IMR-90 (cell line): ENCODE data around the gene RNF141. TPM values are rescaled to one million over a fixed set of nuclear protein-coding genes. Genes with fewer than 3 reads are reported as not detected.

Experiments used
- ATAC-seq: fragments of 200-7000 bp; cut with Tn5 transposase; 2 replicates; pipeline ENCODE4 v1.9.1; 2020; ENCODE audit warnings: low read depth, mild to moderate bottlenecking, moderate library complexity
- BruUV-seq: library from RNA; stranded (reverse); fragments of 400-500 nt; replicated peaks from 2 replicates; lab custom pipeline; 2021; lab: Mats Ljungman, UMichigan
- CTCF ChIA-PET: fragments of 300-600 bp; formaldehyde crosslinking; extraction: SDS; loops from one replicate; lab custom pipeline; 2021; ENCODE audit warnings: antibody characterized with exemption; lab: Yijun Ruan, JAX
- POLR2A ChIA-PET: fragments of 300-600 bp; sonication (Branson Sonifier 250); formaldehyde crosslinking; loops from one replicate; lab custom pipeline; 2022; ENCODE audit warnings: antibody characterized with exemption; ENCODE audit not compliant: unreplicated experiment; lab: Charles Lee
- DNase-seq: peaks from one replicate; pipeline ENCODE4 v3.0.0; 2013
- H2AFZ ChIP-seq: replicated peaks from 2 replicates; pipeline ENCODE3; 2013; ENCODE audit warnings: low read length, mild to moderate bottlenecking; ENCODE audit not compliant: poor library complexity
- H2AK5ac ChIP-seq: 2 replicates; pipeline ENCODE4 v1.6.1; 2013; ENCODE audit warnings: low read depth, low read length, inconsistent platforms
- H2AK9ac ChIP-seq: replicated peaks from 2 replicates; pipeline ENCODE3; 2013; ENCODE audit warnings: mild to moderate bottlenecking, low read depth, low read length, moderate library complexity; ENCODE audit not compliant: poor library complexity
- H2BK120ac ChIP-seq: 2 replicates; pipeline ENCODE4 v1.6.1; 2013; ENCODE audit warnings: low read depth, low read length, inconsistent platforms
- H2BK15ac ChIP-seq: 3 replicates; pipeline ENCODE4 v1.6.1; 2013; ENCODE audit warnings: low read depth, low read length, inconsistent platforms
- H2BK20ac ChIP-seq: 2 replicates; pipeline ENCODE4 v1.6.1; 2013; ENCODE audit warnings: low read depth, mild to moderate bottlenecking, inconsistent platforms, low read length, moderate library complexity
- H2BK5ac ChIP-seq: 2 replicates; pipeline ENCODE4 v1.6.1; 2013; ENCODE audit warnings: mild to moderate bottlenecking, low read depth, low read length, inconsistent platforms; ENCODE audit not compliant: poor library complexity, severe bottlenecking
- H3K14ac ChIP-seq: replicated peaks from 2 replicates; pipeline ENCODE4 v1.6.1; 2013; ENCODE audit warnings: low read depth, low read length, inconsistent platforms
- H3K18ac ChIP-seq: 2 replicates; pipeline ENCODE4 v1.6.1; 2013; ENCODE audit warnings: low read depth, low read length, control low read depth
- H3K23ac ChIP-seq: 2 replicates; pipeline ENCODE4 v1.6.1; 2013; ENCODE audit warnings: low read depth, low read length, inconsistent platforms
- H3K27ac ChIP-seq: 2 replicates; pipeline ENCODE4 v1.5.1; 2013; ENCODE audit warnings: mild to moderate bottlenecking, control low read depth, low read length; ENCODE audit not compliant: insufficient read depth
- H3K27me3 ChIP-seq: 2 replicates; pipeline ENCODE4 v1.6.1; 2013; ENCODE audit warnings: low read length; ENCODE audit not compliant: control insufficient read depth, insufficient read depth
- H3K36me3 ChIP-seq: 2 replicates; pipeline ENCODE4 v1.6.1; 2013; ENCODE audit warnings: low read length, mixed read lengths; ENCODE audit not compliant: control insufficient read depth, insufficient read depth
- H3K4ac ChIP-seq: 2 replicates; pipeline ENCODE4 v1.6.1; 2013; ENCODE audit warnings: low read depth, low read length, inconsistent platforms
- H3K4me1 ChIP-seq: 2 replicates; pipeline ENCODE4 v1.6.1; 2013; ENCODE audit warnings: low read length, mixed read lengths; ENCODE audit not compliant: control insufficient read depth, insufficient read depth
- H3K4me2 ChIP-seq: 2 replicates; pipeline ENCODE4 v1.6.1; 2013; ENCODE audit warnings: low read depth, mild to moderate bottlenecking, control low read depth, low read length, moderate library complexity
- H3K4me3 ChIP-seq: 2 replicates; pipeline ENCODE4 v1.5.1; 2013; ENCODE audit warnings: low read depth, mild to moderate bottlenecking, control low read depth, low read length, moderate library complexity; ENCODE audit not compliant: insufficient read depth
- H3K56ac ChIP-seq: 2 replicates; pipeline ENCODE4 v1.6.1; 2013; ENCODE audit warnings: low read length, inconsistent platforms; ENCODE audit not compliant: insufficient read depth; ENCODE audit errors: extremely low read depth
- H3K79me1 ChIP-seq, 2 experiments: 2 replicates each; pipeline ENCODE4 v1.6.1; 2013; ENCODE audit warnings: low read length in 2 of 2, inconsistent platforms in 1 of 2, low read depth in 1 of 2
- H3K9ac ChIP-seq: 2 replicates; pipeline ENCODE4 v1.6.1; 2013; ENCODE audit warnings: low read depth, low read length, control low read depth
- H3K9me1 ChIP-seq: 2 replicates; pipeline ENCODE4 v1.6.1; 2013; ENCODE audit warnings: low read length, inconsistent platforms; ENCODE audit not compliant: insufficient read depth
- H3K9me3 ChIP-seq: 2 replicates; pipeline ENCODE4 v1.6.1; 2013; ENCODE audit warnings: low read length; ENCODE audit not compliant: control insufficient read depth, insufficient read depth
- H4K20me1 ChIP-seq: 2 replicates; pipeline ENCODE4 v1.6.1; 2013; ENCODE audit warnings: low read length, inconsistent platforms; ENCODE audit not compliant: insufficient read depth
- H4K5ac ChIP-seq: 2 replicates; pipeline ENCODE4 v1.6.1; 2013; ENCODE audit warnings: mild to moderate bottlenecking, low read depth, low read length, control low read depth
- H4K8ac ChIP-seq, 2 experiments: 2 replicates each; pipeline ENCODE4 v1.6.1; 2013; ENCODE audit warnings: low read depth in 2 of 2, low read length in 2 of 2, control low read depth in 1 of 2, inconsistent platforms in 1 of 2
- H4K91ac ChIP-seq: 2 replicates; pipeline ENCODE4 v1.6.1; 2013; ENCODE audit warnings: low read depth, low read length, inconsistent platforms; ENCODE audit not compliant: insufficient read depth
- BHLHE40 ChIP-seq: fragments of 150-350 bp; IDR thresholded peaks from 2 replicates; pipeline ENCODE4 v1.6.1; 2016; ENCODE audit warnings: mild to moderate bottlenecking, low read depth, low read length
- CEBPB ChIP-seq: IDR thresholded peaks from 2 replicates; pipeline ENCODE4 v1.6.1; 2012; ENCODE audit warnings: low read depth, low read length, improper control_type of control experiment
- CHD1 ChIP-seq: IDR thresholded peaks from 2 replicates; pipeline ENCODE4 v1.6.1; 2012; ENCODE audit warnings: low read depth, low read length, improper control_type of control experiment
- ELK1 ChIP-seq: fragments of 150-350 bp; IDR thresholded peaks from 2 replicates; pipeline ENCODE4 v1.6.1; 2016; ENCODE audit warnings: low read depth, mild to moderate bottlenecking, low read length, moderate library complexity, borderline replicate concordance
- FOS ChIP-seq: fragments of 150-350 bp; IDR thresholded peaks from 2 replicates; pipeline ENCODE4 v1.6.1; 2016; ENCODE audit warnings: low read depth, low read length
- MAFK ChIP-seq: IDR thresholded peaks from 2 replicates; pipeline ENCODE4 v1.6.1; 2012; ENCODE audit warnings: low read depth, low read length, improper control_type of control experiment
- MAZ ChIP-seq: IDR thresholded peaks from 2 replicates; pipeline ENCODE4 v1.6.1; 2012; ENCODE audit warnings: low read depth, mild to moderate bottlenecking, low read length, improper control_type of control experiment, moderate library complexity, borderline replicate concordance
- MXI1 ChIP-seq: IDR thresholded peaks from 2 replicates; pipeline ENCODE4 v1.6.1; 2012; ENCODE audit warnings: low read depth, mild to moderate bottlenecking, low read length, moderate library complexity, borderline replicate concordance
- NFE2L2 ChIP-seq: fragments of 150-350 bp; IDR thresholded peaks from 2 replicates; pipeline ENCODE4 v1.6.1; 2016; ENCODE audit warnings: low read depth, mild to moderate bottlenecking, low read length
- RAD21 ChIP-seq: IDR thresholded peaks from 2 replicates; pipeline ENCODE4 v1.6.1; 2012; ENCODE audit warnings: low read length, improper control_type of control experiment
- RCOR1 ChIP-seq: IDR thresholded peaks from 2 replicates; pipeline ENCODE4 v1.6.1; 2012; ENCODE audit warnings: mild to moderate bottlenecking, low read length, improper control_type of control experiment; ENCODE audit not compliant: insufficient replicate concordance
- RFX5 ChIP-seq: IDR thresholded peaks from 2 replicates; pipeline ENCODE4 v1.8.0; 2012; ENCODE audit warnings: low read depth, mild to moderate bottlenecking, low read length, moderate library complexity
- SMC3 ChIP-seq: fragments of 150-350 bp; IDR thresholded peaks from 2 replicates; pipeline ENCODE4 v1.6.1; 2016; ENCODE audit warnings: low read depth, mild to moderate bottlenecking, antibody characterized with exemption, low read length, moderate library complexity
- USF2 ChIP-seq: fragments of 150-350 bp; IDR thresholded peaks from 2 replicates; pipeline ENCODE4 v1.6.1; 2017; ENCODE audit warnings: mild to moderate bottlenecking, antibody characterized with exemption, low read length, low read depth
- WGBS, 2 experiments: methylation state at CpG; one replicate each; pipeline versions ENCODE4 v1.1.5 to v1.1.7; 2013; ENCODE audit warnings: missing lambda C conversion rate in 2 of 2; ENCODE audit not compliant: insufficient read length in 1 of 2; ENCODE audit errors: extremely low coverage in 2 of 2; 5-methylcytosine and 5-hydroxymethylcytosine counted together
- dilution Hi-C: fragments of 300-500 bp; cut with HindIII; formaldehyde crosslinking; loops from one replicate; pipeline ENCODE4 v1.14.3; 2018; ENCODE audit warnings: low sequenced_read_pairs; ENCODE audit not compliant: unreplicated experiment
- in situ Hi-C: fragments of 300-500 bp; cut with MboI; formaldehyde crosslinking; loops from 3 replicates; pipeline ENCODE4 v1.14.3; 2019; ENCODE audit warnings: low sequenced_read_pairs, inconsistent platforms, mixed read lengths
- intact Hi-C: fragments of 100-400 bp; cut with micrococcal nuclease; formaldehyde crosslinking; loops from 2 replicates; pipeline ENCODE4 v1.10.0; 2022
- polyA plus RNA-seq, 3 experiments: library from polyadenylated mRNA; depleted of rRNA; stranded (reverse); fragments of >200 nt; gene quantifications; 2 replicates each; pipeline ENCODE4 v1.2.3, GENCODE V29; 2012; ENCODE audit warnings: low replicate concordance in 1 of 3
- total RNA-seq: library from RNA; depleted of rRNA; stranded (reverse); fragments of >200 nt; gene quantifications from 2 replicates; pipeline ENCODE4 v1.2.3, GENCODE V29; 2012
- TF ChIP-seq, protein P1 (sequence below): conservative IDR thresholded peaks from 2 replicates; pipeline ENCODE4 v1.5.1; 2012; ENCODE audit warnings: mild to moderate bottlenecking, low read depth, low read length, improper control_type of control experiment

Gene RNF141
- total and polyA plus RNA-seq, 2 of the 4 experiments (the other 2 are of a cell fraction) = 13.8 to 18.6 TPM

GRCh38 chr11:10486161-10486840 lies 54.7 kb downstream of the RNF141 start:
- H4K8ac ChIP-seq = no peak overlapping the region
- intact Hi-C loops = no loop called here
- no peak overlapping the region for H4K5ac ChIP-seq
- H3K9ac ChIP-seq = no peak overlapping the region
- H3K23ac ChIP-seq = no peak overlapping the region
- H2AFZ ChIP-seq = no peak overlapping the region
- in situ Hi-C loops = no loop called here
- no peak overlapping the region for H2BK5ac ChIP-seq
- no peak overlapping the region for H3K56ac ChIP-seq
- DNase-seq (no peak), ATAC-seq (no peak)
- 91% methylated on average over 5 of the region's 10 CpGs; no CpG with 5 or more reads in 1 of the 2 experiments for WGBS, 2 experiments
- no peak overlapping the region for H2BK20ac ChIP-seq
- no peaks in the 10 kb centered on the region for H3K27me3 ChIP-seq
- no TSS peak for BruUV-seq
- H3K36me3 ChIP-seq = peaks cover 38% of the 10 kb centered on the region
- peaks cover 13% of the 10 kb centered on the region for H3K9me1 ChIP-seq
- H2BK15ac ChIP-seq = 0 out of 3 replicates have a peak overlapping the region, but pooled peaks have one; percentile 13
- H3K14ac ChIP-seq = no peak overlapping the region
- dilution Hi-C loops = no loop called here
- ChIA-PET POLR2A (no interaction called here), CTCF (no interaction called here)
- H2AK9ac ChIP-seq = peak overlapping the region; percentile 17
- no peak overlapping the region for H3K18ac ChIP-seq
- H3K4ac ChIP-seq = 0 out of 2 replicates have a peak overlapping the region, but pooled peaks have one; percentile 28
- no peak overlapping the region for H3K4me2 ChIP-seq
- H4K20me1 ChIP-seq = peaks cover 13% of the 10 kb centered on the region
- H2AK5ac ChIP-seq = peak overlapping the region; percentile 64; the same call in 1 of the 2 replicates
- no peaks in the 10 kb centered on the region for H3K9me3 ChIP-seq
- H3K79me1 ChIP-seq = peaks cover 7 to 47% of the 10 kb centered on the region in 2 experiments; a peak in 3 of 4 replicates
- peaks cover 20% of the 10 kb centered on the region for H3K4me1 ChIP-seq
- H2BK120ac ChIP-seq = no peak overlapping the region
- peak overlapping the region; percentile 22; the same call in 1 of the 2 replicates for H4K91ac ChIP-seq
- H3K27ac ChIP-seq = no peak overlapping the region
- no peak overlapping the region for H3K4me3 ChIP-seq
- TF ChIP-seq FOS (no peak), SMC3 (no peak), MAZ (no peak), MAFK (no peak), CEBPB (no peak), MXI1 (no peak), USF2 (no peak), RCOR1 (no peak), CHD1 (no peak), BHLHE40 (no peak), RFX5 (no peak), RAD21 (no peak), NFE2L2 (no peak), ELK1 (no peak)
- TF ChIP-seq, protein P1, sequence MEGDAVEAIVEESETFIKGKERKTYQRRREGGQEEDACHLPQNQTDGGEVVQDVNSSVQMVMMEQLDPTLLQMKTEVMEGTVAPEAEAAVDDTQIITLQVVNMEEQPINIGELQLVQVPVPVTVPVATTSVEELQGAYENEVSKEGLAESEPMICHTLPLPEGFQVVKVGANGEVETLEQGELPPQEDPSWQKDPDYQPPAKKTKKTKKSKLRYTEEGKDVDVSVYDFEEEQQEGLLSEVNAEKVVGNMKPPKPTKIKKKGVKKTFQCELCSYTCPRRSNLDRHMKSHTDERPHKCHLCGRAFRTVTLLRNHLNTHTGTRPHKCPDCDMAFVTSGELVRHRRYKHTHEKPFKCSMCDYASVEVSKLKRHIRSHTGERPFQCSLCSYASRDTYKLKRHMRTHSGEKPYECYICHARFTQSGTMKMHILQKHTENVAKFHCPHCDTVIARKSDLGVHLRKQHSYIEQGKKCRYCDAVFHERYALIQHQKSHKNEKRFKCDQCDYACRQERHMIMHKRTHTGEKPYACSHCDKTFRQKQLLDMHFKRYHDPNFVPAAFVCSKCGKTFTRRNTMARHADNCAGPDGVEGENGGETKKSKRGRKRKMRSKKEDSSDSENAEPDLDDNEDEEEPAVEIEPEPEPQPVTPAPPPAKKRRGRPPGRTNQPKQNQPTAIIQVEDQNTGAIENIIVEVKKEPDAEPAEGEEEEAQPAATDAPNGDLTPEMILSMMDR = no peak
